H1 (cell line): ENCODE results near the gene DXO. TPM values are rescaled to one million over a fixed set of nuclear protein-coding genes. Genes with fewer than 3 reads are reported as not detected.

Experiments
- ASH2L ChIP-seq: fragments of 200-600, 300-600 bp; sonication (generic); IDR thresholded peaks from one replicate; pipeline ENCODE4 v1.7.1; 2017; ENCODE audit warnings: low read length
- KDM4A ChIP-seq: IDR thresholded peaks from one replicate; pipeline ENCODE4 v1.7.1; 2012; ENCODE audit warnings: low read depth, mild to moderate bottlenecking, moderate library complexity, low read length, inconsistent platforms; ENCODE audit not compliant: severe bottlenecking
- RFX5 ChIP-seq: IDR thresholded peaks from 2 replicates; pipeline ENCODE4 v1.6.1; 2011; ENCODE audit warnings: low read depth, low read length, improper control_type of control experiment, borderline replicate concordance
- SP1 ChIP-seq: IDR thresholded peaks from 2 replicates; pipeline ENCODE4 v1.6.1; 2011; ENCODE audit warnings: low read depth, low read length
- SUZ12 ChIP-seq: fragments of 200-600 bp; sonication (generic); IDR thresholded peaks from 2 replicates; pipeline ENCODE4 v1.6.1; 2012; ENCODE audit warnings: mild to moderate bottlenecking, inconsistent platforms, low read length, moderate library complexity, mixed read lengths
- TBP ChIP-seq: IDR thresholded peaks from 2 replicates; pipeline ENCODE4 v1.6.1; 2011; ENCODE audit warnings: low read depth, low read length, improper control_type of control experiment
- polyA plus RNA-seq, 7 experiments: library from polyadenylated mRNA; depleted of rRNA in 3 of 7; stranded (reverse) in 5 of 7; unstranded in 2 of 7; fragments of >200 nt in 5 of 7; fragments of 200-250 nt in 2 of 7; gene quantifications; 1 replicate in 5 of 7; 2 replicates in 1 of 7; 4 replicates in 1 of 7; pipeline versions ENCODE4 v1.2.1 to v1.2.3, GENCODE V29; 2011 to 2013; ENCODE audit warnings: missing spikeins in 2 of 7, mixed read lengths in 2 of 7
- total RNA-seq: library from RNA; stranded (reverse); fragmentation: NEBNext Ultra II Directional; extraction: Animal tissue kit (Norgen Biotek cat#: 25700); gene quantifications from 2 replicates; pipeline ENCODE4 v1.2.1, GENCODE V29; 2021
- TF ChIP-seq, protein P1 (sequence below): fragments of 300-600 bp; sonication (generic); IDR thresholded peaks from 2 replicates; pipeline ENCODE4 v1.7.1; 2012; ENCODE audit warnings: low read length, moderate library complexity, mild to moderate bottlenecking, inconsistent platforms; ENCODE audit not compliant: insufficient replicate concordance
- TF ChIP-seq, protein P2 (sequence below): IDR thresholded peaks from 2 replicates; pipeline ENCODE4 v1.6.1; 2012; ENCODE audit warnings: inconsistent platforms
- TF ChIP-seq, protein P3 (sequence below), 3 experiments: IDR thresholded peaks; 1 replicate in 2 of 3; 2 replicates in 1 of 3; pipeline versions ENCODE4 v1.5.1 to v1.6.1; 2011; ENCODE audit warnings: low read length in 3 of 3, mild to moderate bottlenecking in 3 of 3, inconsistent platforms in 2 of 3, low read depth in 1 of 3, moderate library complexity in 1 of 3; ENCODE audit not compliant: insufficient read depth in 1 of 3; ENCODE audit errors: control extremely low read depth in 1 of 3

Gene DXO
- total and polyA plus RNA-seq, 2 of the 8 experiments (the other 6 are each of a cell fraction or from before 2014, with no cell fraction given), result 14.7 to 23.9 TPM

DNA sequence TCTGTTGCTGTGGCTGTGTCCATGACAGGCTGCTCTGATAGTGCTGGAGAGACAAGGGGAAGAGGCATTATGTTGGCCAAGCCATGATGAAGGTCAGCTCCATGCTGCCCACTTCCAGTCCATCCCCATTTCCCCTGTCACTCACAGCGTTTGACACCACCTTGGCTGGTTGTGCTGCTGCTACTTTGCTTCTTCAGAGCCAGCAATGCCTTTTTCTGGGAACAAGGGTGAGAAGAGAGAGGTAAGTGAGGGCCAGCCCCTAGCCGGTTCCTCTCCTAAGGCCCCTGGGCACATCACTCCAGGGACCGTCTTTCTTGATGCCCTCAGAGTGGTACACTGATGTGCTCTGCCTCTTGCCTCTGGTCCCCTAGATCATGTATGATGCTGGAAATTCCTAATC lies 15.1 kb downstream of the DXO start (continued):
- TF ChIP-seq, protein P1, sequence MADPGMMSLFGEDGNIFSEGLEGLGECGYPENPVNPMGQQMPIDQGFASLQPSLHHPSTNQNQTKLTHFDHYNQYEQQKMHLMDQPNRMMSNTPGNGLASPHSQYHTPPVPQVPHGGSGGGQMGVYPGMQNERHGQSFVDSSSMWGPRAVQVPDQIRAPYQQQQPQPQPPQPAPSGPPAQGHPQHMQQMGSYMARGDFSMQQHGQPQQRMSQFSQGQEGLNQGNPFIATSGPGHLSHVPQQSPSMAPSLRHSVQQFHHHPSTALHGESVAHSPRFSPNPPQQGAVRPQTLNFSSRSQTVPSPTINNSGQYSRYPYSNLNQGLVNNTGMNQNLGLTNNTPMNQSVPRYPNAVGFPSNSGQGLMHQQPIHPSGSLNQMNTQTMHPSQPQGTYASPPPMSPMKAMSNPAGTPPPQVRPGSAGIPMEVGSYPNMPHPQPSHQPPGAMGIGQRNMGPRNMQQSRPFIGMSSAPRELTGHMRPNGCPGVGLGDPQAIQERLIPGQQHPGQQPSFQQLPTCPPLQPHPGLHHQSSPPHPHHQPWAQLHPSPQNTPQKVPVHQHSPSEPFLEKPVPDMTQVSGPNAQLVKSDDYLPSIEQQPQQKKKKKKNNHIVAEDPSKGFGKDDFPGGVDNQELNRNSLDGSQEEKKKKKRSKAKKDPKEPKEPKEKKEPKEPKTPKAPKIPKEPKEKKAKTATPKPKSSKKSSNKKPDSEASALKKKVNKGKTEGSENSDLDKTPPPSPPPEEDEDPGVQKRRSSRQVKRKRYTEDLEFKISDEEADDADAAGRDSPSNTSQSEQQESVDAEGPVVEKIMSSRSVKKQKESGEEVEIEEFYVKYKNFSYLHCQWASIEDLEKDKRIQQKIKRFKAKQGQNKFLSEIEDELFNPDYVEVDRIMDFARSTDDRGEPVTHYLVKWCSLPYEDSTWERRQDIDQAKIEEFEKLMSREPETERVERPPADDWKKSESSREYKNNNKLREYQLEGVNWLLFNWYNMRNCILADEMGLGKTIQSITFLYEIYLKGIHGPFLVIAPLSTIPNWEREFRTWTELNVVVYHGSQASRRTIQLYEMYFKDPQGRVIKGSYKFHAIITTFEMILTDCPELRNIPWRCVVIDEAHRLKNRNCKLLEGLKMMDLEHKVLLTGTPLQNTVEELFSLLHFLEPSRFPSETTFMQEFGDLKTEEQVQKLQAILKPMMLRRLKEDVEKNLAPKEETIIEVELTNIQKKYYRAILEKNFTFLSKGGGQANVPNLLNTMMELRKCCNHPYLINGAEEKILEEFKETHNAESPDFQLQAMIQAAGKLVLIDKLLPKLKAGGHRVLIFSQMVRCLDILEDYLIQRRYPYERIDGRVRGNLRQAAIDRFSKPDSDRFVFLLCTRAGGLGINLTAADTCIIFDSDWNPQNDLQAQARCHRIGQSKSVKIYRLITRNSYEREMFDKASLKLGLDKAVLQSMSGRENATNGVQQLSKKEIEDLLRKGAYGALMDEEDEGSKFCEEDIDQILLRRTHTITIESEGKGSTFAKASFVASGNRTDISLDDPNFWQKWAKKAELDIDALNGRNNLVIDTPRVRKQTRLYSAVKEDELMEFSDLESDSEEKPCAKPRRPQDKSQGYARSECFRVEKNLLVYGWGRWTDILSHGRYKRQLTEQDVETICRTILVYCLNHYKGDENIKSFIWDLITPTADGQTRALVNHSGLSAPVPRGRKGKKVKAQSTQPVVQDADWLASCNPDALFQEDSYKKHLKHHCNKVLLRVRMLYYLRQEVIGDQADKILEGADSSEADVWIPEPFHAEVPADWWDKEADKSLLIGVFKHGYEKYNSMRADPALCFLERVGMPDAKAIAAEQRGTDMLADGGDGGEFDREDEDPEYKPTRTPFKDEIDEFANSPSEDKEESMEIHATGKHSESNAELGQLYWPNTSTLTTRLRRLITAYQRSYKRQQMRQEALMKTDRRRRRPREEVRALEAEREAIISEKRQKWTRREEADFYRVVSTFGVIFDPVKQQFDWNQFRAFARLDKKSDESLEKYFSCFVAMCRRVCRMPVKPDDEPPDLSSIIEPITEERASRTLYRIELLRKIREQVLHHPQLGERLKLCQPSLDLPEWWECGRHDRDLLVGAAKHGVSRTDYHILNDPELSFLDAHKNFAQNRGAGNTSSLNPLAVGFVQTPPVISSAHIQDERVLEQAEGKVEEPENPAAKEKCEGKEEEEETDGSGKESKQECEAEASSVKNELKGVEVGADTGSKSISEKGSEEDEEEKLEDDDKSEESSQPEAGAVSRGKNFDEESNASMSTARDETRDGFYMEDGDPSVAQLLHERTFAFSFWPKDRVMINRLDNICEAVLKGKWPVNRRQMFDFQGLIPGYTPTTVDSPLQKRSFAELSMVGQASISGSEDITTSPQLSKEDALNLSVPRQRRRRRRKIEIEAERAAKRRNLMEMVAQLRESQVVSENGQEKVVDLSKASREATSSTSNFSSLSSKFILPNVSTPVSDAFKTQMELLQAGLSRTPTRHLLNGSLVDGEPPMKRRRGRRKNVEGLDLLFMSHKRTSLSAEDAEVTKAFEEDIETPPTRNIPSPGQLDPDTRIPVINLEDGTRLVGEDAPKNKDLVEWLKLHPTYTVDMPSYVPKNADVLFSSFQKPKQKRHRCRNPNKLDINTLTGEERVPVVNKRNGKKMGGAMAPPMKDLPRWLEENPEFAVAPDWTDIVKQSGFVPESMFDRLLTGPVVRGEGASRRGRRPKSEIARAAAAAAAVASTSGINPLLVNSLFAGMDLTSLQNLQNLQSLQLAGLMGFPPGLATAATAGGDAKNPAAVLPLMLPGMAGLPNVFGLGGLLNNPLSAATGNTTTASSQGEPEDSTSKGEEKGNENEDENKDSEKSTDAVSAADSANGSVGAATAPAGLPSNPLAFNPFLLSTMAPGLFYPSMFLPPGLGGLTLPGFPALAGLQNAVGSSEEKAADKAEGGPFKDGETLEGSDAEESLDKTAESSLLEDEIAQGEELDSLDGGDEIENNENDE, result no peak
- TF ChIP-seq SUZ12 (no peak), RFX5 (no peak), KDM4A (no peak), TBP (no peak), SP1 (no peak), ASH2L (no peak)
- TF ChIP-seq, protein P2, sequence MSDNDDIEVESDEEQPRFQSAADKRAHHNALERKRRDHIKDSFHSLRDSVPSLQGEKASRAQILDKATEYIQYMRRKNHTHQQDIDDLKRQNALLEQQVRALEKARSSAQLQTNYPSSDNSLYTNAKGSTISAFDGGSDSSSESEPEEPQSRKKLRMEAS, result no peak
- TF ChIP-seq, protein P3, sequence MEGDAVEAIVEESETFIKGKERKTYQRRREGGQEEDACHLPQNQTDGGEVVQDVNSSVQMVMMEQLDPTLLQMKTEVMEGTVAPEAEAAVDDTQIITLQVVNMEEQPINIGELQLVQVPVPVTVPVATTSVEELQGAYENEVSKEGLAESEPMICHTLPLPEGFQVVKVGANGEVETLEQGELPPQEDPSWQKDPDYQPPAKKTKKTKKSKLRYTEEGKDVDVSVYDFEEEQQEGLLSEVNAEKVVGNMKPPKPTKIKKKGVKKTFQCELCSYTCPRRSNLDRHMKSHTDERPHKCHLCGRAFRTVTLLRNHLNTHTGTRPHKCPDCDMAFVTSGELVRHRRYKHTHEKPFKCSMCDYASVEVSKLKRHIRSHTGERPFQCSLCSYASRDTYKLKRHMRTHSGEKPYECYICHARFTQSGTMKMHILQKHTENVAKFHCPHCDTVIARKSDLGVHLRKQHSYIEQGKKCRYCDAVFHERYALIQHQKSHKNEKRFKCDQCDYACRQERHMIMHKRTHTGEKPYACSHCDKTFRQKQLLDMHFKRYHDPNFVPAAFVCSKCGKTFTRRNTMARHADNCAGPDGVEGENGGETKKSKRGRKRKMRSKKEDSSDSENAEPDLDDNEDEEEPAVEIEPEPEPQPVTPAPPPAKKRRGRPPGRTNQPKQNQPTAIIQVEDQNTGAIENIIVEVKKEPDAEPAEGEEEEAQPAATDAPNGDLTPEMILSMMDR (IDR thresholded peaks at IDR 0.05; ENCODE audit: control extremely low read depth in 1 of 3, insufficient read depth in 1 of 3, low read depth in 1 of 3, low read length in 3 of 3), result no peak
